GM19468 (cell line): Measurements from ENCODE around the gene TSPAN3.

Experiments
- ATAC-seq: cut with Tn5 transposase; IDR thresholded peaks from one replicate; pipeline ENCODE4 v1.9.1; 2021; ENCODE audit warnings: mild to moderate bottlenecking, moderate library complexity, moderate number of reproducible peaks; ENCODE audit not compliant: unreplicated experiment; ENCODE audit errors: extremely low read depth

TSPAN3 gene

DNA sequence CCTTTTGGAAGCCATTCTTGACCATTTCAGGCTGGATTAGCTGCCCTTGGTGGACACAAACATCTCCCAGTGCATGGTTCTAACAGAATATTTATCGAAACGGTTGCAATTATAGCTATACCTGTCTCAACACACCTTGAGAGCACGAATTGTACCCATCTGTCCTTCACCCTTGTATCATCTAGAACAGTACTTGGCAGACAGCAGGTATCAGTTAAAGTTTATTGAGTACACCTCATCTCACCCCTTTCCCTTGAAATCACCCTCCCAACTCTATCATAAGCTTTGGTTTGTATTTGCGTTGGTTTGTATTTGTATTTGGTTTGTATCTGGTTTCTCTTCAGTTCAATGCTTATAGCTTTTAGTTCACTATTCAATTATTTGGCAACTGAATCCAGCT, 12.4 kb downstream of the TSPAN3 start:
- no peak for ATAC-seq

DNA sequence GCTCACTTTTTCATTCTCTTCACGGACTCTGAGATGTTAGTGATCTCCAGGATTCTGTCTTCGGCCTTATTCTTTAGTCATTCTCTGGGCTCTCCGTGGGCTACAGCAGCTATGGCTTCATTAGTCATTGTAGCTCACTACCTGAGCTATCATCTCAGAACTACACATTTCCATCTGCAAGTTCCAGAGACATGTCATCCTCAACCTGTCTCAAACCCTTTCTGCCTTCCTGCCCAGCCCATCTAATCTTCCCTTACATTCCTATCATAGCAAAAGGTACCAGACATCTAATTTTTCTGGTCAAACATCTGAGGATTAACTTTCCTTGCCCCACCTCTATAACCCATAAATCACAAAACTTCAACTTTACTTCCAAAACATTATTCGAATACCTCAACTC, 13.2 kb downstream of the TSPAN3 start:
- no peak for ATAC-seq

DNA sequence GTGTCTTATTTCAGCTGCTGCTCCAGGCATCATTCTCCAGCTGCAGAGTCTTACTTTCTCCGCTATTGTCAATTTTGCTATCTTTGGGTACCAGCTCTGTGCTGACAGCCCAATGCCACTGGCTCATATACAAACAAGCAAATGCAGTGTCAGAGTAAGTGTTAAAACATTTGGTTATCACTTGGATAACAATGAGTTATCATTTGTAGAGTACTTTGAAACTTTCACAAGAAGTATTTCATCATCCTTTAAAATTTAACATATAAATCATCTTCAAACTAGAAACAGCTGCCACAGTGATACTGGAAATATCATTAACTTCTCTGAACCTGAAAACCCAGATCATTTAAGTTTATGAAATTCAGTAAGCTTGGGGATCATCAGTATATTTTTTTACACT, 13.8 kb downstream of the TSPAN3 start:
- no peak for ATAC-seq

DNA sequence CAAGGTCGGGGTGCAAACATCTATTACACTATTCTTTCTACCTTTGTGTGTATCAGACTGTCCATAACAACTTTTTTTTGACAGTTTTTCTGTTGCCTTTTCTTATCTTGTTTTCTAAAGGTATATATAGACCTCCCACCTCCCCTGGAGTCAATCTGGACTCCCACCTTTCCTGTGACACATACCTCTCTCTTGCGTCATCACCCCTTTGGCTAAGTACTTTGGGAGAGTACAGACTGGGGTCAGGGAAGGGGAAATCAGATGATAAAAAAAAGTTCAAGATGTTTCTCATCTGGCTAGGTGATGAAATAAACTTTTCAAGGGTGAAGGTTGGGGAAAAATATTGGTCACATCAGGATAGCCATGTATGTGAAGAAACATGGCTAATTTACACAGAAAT, 17.2 kb downstream of the TSPAN3 start:
- no peak for ATAC-seq

DNA sequence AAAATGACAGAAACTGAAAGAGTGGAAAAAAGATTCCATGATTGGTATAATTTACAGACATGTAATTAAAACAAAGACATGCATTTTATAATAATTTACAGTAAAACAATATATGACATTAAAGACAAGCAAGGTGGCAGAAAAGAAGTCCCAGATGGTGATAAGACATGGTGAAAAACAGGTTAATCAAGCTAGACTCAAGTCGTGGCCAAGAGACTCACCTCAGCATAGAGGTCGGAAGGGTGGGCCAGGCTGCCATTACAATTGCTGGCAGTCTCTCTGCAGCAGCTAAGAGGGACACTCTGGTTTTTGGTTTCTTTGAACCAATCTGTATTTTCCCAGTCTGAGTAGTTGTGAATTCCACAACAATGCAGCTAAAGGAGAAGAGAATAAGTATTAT, 18.4 kb downstream of the TSPAN3 start:
- ATAC-seq = no peak

DNA sequence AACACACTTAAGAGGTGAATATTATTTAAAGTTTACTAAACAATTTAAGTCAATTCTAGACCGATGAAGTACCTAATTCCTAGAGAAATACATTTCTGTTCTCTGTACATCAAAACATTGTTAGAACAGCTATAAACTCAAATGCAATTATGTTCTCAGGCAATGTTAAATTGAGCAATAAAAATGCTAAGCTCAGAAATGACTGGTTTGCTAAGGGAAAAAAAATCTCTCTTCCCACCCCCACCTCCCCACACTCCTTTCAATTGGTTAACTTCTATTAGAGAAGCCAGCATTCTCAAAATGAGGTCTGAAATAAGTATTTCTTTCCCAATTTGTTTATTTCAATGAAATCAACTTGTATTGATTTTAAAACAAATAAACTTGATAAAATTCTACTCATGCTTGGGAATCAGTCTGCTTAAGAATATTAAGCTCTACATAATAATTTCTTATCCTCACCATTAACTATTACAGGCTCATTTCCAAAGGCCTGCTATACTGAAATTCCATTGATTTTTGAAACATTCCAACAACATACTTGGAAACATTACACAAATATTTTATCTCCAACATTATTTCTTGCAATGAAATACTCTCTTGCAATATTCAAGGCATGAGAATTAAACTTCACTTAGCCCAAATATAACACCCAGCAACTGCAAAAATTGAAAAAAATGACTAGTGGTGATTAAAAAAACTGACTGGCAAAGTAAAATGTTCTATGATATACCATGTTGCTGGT, 22.6 kb downstream of the TSPAN3 start:
- ATAC-seq = no peak

DNA sequence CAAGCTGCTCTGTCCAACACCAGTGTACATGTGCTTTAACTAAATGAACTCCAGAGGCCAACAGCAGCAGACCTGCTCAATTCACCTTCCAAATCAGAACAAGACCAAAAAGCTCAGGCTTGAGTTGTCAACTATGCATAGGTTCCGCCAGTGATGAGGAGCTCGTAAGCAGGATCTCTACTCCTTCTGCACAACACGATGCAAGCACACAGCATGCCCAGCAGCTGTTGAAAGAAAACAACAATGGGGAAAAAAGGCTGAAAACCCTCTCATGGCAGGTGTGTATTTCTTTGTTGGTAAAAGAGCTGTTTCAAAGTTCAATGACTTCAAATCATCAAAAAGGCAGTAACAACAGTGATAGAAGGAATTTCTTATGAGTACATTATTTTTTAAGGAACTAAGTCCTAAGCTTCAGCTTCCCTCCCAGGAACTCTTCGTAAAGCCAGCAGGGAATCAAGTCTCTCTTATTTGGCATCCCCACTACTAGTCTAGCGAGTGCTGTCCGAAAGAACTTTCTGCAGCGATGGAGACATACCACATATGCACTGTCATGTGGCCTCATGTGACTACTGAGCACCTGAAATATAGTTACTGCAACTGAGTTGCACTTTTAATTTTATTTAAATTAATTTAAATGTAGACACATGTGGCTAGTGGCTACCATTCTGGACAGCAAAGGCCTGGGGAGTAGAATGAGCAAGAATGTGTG, 24.1 kb downstream of the TSPAN3 start:
- no peak for ATAC-seq

DNA sequence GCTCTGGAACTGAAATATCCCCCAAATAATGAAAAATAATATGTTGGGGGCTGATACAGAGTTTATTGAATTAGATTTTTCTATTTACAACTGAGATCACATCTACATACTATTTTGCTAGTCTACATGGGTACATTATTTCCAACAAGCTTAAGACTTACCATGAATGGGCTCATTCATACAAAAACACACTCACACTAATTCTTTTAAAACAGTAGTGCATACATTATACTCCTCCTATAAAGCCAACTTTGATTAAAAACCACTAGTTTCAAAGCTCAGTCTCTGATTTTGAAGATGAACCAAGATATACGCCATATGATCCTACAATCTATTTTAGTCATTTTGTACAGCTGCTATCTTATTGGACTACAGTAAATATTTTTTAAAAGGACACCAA, 24.9 kb downstream of the TSPAN3 start:
- ATAC-seq = no peak

DNA sequence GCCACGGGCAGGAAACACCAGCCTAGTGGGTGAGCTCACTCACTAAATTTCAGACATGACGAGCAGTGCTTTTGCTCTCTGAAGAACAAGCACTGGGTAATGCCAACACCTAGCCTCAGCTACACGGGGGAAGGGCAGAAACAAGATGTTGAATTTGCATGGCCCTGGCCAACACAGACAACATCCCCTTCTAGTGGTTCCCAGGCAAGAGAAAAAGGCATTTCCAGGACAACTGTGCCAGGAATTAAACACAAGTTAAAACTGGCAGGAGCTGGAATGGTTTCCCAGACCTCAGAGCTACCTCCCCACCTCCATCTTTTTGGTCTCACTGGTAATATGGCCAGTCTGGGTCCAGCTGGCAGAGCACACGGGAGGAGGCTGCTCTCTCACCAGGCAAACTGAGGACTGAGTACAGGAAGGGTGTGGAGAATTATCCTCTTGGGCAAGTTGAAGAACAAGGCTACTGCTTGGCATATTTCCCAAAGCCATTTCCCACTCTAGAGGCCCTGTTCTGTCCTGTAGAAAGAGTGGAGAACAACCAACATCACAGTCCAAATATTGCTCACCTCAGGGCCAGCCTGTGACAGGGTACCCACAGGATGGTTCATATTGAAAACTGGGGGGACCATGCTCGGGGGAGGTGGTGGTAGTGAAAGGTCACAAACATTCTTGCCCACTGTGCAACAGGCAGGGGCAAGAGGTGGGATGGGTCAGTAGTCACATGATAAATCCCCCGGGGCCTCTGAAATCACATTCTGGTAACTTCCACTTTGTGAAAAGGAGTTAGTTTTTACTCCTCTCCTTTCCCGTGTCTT, 26.5 kb downstream of the TSPAN3 start:
- no peak for ATAC-seq

DNA sequence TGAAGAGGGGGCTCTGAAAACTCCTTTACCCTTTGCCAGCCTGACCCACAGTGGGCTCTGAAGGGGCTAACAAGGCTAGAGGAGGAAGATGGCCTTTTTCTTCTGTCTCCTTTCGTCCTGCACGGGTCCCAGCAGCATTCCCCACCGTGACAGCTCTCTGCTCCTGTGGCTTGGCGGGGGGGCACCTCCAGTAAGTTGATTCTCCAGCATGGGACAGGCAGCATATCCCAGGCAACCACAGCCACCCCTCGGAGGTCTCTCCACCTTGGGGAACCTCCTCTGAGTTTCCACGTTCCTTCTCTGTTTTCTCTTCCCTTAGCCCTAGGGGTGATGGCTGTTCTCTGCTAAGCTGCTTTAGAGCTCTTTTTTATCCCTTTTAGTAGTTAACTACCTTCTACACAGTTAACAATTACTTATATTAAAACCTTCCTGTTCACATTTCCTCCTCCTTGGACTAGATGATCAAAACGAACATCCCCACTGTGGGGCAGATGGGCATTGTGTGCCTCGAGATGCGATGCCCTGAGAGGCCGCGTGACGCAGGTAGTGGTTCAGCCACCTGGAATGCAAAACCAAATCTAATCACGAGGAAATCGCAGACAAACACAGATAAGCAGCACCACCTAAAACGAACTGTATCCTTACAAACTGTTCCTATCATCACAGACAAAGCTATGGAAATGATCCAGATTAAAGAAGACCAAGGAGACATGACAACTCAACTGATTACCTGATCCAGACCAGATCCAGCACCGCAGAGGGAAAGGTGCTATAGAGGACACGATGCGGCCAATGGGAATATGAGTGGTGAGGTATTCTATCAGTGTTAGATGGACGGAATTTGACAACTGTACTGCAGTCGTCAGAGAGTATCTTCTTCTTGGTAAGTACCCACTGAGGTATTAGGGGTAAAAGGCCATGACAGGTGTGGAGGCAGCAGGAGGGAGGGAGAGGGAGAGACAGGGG, 27.7 kb downstream of the TSPAN3 start:
- ATAC-seq = no peak

DNA sequence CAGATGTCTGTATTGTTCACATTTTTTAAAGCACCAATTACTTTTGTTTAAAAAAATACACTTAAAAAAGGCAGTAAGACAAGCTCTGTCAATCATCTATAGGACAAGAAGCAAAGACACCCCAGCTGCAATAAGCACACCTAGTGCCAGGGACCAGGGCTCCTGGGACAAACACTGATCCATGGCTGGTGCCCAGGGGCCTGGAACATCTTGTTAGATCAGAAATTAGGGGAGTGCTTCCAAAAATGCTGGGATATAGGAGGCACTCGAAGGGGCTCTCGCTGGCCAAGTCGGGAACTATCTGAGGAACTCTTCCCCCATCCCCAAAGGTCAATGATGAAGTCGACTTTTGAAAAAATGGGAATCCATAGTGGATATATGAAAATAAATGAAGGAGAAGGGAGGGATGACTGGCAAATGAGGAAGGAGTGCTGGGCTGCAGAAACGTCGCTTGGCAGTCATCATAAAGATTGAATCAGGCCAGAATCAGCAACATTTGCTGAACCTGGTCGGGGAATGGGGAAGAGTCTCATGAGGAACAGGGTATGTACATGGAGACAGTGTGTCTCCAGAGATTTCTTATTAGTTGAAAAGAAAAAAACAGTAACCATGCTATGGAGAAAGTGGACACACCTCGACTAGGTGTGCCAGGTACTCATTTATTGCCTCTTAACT, 28.5 kb downstream of the TSPAN3 start:
- ATAC-seq = no peak

DNA sequence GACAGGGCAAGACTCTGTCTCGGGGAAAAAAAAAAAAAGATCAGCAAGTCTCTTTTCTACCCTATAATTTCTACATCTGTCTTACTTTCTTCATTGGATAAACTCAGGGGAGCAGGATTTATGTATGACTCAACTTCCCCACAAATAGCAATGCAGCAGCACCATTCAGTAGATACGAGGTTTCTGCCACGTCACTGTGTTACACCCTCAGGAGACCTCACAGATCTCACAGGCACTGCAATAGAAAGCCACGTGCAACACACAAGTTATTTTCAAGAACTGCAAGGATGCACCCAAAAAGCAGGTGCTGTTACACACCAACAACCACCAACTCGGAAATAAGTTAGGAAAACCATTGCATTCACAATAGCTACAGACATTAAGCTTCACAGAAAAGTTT, 30.2 kb downstream of the TSPAN3 start:
- ATAC-seq = no peak

DNA sequence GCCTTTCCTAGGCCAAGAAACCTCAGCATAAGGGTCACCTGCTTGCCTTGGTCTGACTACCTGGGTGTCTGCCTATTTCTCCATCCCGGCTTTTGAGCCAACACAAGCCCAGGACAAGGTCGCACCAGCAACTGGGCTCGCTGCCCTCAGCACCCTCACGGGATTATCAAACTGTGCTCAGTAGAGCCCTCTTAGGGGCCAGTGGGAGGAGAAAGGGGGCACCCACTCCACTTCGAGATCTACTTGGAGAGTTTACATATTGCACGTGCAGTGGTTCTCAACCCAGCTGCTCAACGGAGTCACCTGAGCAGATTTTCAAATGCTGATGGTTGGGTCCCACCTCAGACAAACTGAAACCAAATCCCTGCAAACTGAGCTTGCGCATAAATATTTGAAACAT, 31.1 kb downstream of the TSPAN3 start:
- no peak for ATAC-seq

DNA sequence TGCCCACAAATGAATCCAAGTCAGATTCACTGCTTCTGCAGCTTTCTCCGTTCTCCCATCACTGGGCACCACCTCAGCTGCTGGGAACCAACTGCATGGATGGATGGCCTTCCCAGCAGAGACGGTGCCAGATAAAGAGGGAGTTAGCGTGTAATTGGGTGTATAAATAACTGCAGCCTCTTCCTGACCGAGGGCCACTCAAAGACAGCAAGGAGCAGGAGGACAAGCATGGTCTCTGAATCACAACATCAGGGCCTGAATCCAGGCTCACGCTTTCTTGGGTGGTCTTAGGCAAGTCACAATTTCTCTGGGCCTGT, 31.7 kb downstream of the TSPAN3 start:
- no peak for ATAC-seq

DNA sequence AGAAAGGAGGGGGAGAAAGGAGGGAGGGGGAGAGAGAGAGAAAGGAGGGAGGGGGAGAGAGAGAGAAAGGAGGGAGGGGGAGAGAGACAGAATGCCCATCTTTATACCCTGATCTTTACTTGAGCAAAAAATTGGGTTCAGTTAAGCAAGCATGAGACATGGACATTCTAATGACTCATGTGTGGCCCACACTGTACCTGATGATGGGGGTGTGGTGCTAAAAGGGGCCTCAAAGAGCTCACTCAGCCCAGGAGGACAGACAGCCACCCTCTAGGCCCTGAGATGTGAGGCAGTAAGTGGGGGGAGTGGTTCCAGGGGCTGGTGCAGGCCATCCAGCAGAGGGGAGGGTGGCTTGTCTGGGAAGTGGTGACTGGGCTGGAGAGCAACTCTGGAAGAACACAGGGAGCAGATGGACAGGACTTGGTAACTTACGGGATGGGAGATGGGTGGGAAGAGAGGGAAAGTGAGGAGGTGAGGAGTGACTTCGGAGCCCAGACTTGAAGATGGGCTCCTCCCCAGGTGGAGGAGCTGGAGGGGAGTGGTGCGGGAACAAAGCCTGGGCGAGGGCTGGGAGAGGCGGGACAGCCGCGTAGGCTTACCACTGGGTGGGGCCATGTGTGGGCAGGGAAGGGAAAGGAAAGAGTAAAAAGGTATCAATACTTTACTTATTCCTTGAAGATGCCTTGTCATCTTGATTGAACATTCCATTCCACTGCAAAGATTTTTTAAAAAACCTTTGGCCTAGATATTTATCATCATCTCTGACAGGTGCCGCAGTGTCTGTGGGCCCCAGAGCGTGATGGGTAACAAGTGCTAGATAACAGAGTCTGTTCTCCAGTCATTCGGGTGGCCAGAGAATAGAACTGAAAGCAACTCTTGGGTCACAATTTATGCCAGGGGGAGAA, 32.3 kb downstream of the TSPAN3 start:
- no peak for ATAC-seq

DNA sequence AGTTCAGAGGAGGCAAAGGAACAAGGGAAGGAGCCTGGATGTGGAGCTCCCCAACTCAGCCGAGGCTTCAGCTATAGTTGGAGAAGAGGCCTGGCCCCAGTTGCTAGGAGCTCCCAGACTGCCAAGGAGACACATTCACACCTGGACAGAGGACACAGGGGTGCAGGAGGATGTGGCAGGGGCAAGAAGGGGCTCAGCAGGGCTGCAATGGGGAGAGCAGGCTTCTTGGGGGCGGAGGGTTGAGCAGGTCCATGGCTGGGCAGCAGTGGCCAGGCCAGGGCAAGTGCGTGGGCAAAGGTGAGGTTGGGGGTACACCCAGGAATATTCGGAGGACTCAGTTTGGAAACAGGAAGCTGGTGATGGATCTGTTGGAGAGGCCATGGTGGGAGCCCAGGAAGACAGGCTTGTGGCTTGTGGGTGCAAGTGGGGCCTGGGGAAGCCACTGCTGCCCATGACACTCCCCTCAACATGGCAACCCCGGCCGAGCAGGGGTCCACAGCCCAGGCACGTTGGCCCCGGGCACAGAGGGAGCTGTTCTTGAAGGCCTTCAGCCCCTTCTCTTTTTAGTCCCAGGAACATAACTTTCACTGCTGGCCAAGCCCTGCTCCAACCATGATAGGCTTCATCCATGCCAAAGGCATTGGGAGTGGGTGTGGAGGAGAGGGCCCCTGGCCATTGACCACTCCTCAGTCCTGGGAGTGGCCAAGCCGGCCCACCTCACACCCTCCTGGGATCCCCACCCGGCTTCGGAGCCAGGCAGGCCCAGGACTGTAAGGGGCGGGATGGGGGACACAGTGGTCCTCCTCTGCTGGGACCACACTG, 33.3 kb downstream of the TSPAN3 start:
- no peak for ATAC-seq

DNA sequence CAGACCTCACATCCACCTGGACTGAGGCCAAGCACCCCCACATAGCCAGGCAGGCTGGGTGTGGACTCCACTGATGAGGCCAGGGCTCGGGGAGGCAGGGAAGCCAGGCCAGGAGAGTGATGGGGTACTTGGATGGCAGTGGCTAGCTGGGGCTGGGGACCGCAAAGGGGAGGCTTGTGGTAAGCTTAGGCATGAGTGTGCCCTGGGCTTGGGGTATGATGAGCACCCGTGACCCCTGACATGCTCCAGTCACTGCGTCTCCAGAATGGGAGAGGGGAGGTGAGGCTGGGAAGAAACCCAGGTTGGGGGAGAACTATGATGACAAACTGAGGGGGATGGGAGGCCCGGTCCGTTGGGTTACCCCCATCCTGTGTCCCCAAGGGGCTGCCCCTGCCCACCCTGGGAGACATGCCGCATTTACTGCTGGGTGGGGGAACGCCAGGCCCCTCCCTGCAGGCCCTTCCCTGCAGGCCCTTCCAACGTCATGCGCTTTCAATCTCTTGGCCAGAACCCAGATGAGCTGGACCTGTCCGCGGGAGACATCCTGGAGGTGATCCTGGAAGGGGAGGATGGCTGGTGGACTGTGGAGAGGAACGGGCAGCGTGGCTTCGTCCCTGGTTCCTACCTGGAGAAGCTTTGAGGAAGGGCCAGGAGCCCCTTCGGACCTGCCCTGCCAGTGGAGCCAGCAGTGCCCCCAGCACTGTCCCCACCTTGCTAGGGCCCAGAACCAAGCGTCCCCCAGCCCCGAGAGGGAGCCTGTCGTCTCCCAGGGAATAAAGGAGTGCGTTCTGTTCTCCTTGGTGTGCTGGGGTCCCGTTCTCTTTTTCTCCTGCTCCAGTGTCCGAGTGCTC, 34.1 kb downstream of the TSPAN3 start:
- no peak for ATAC-seq
